ENCODE data around the gene CERS6.

GRCh38 chr2:168734199-168734760, 278.2 kb downstream of the CERS6 start:
- TF ChIP-seq CTCF (IDR thresholded peaks at IDR 0.05) = no peak
- no peak for TF ChIP-seq ZFX (IDR thresholded peaks at IDR 0.05; ENCODE audit: borderline replicate concordance)

Measured in 22Rv1 (cell line).